Peyer's patch (tissue), 4 donors: ENCODE results near the gene GPR158.

Source experiments
- CTCF ChIP-seq, 6 experiments: fragments of 450-650 bp in 4 of 6; fragments of 200-600 bp in 2 of 6; sonication (generic) in 1 of 6; IDR thresholded peaks; one replicate each; pipeline ENCODE4 v1.5.1; 2017 to 2019; ENCODE audit warnings: antibody characterized with exemption in 6 of 6, mild to moderate bottlenecking in 3 of 6, moderate library complexity in 1 of 6
- POLR2A ChIP-seq, 2 donors: fragments of 450-650 bp; IDR thresholded peaks; one replicate each; pipeline ENCODE4 v1.5.1; 2017; ENCODE audit warnings: antibody characterized with exemption in 2 of 2, mild to moderate bottlenecking in 2 of 2, moderate library complexity in 2 of 2

- TF ChIP-seq POLR2A (IDR thresholded peaks at IDR 0.05) (no peak), CTCF (IDR thresholded peaks at IDR 0.05) (no peak)
Measured at GRCh38 chr10:25493122-25493893, 318.5 kb downstream of the GPR158 start.
